NCI-H128 (cell line): Measurements from ENCODE around the gene OR1L8.

Experiments used
- DNase-seq: peaks from one replicate; lab custom pipeline; 2025; ENCODE audit not compliant: unreplicated experiment; lab: John Stamatoyannopoulos, UW

Gene OR1L8

GRCh38 chr9:122518226-122518625 is 65.0 kb downstream of the OR1L8 start:
- no peak for DNase-seq
